CD4-positive, alpha-beta T cell treated with Interleukin-21 for 1 hour (primary cell): ENCODE measurements around the gene S100A7A.

ENCODE experiments used
- DNase-seq: peaks from one replicate; pipeline ENCODE4 v3.0.0-alpha.2; 2020

S100A7A gene

GRCh38 chr1:153465811-153466636 lies 49.7 kb downstream of the S100A7A start:
- peak; percentile 59 for DNase-seq

DNA sequence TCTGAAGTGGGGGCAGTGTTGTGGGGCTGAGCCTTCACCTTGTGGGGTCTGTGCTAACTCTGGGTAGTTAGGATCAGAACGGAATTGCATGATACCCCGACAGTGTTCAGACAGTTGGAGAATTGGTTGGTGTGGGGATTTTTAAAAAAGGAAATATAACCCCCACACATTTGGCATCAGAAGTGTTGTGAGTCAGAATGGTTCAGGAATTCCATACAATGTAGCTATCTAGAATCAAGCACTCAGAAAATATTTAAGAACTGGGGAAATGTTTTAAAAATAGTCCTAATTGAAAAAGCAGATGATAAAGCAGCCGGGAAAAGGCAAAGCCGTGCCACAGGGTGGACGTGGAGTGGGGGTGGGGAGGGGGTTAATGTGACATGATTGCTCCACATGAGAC lies 50.6 kb downstream of the S100A7A start:
- DNase-seq = no peak

DNA sequence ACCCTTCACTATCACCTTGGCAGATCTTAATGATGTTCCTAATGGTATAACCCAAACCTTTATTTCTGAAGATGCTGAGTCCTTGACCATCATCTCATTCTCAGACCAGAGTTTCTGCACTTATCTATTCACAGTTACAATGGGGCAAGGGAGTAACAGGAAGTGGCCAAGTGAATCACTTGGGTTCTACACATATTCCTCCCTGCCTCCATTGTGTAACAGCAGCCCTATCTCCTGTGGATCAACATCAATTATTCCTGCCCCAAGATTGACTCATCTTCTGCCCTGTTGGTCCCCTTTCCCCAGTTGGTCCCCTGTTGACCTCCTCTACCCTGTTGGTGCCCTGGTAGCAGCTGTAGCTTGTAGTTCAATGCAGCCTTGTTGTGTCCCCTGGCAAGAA lies 54.4 kb downstream of the S100A7A start:
- DNase-seq = no peak
